ENCODE data around the gene TP53I13.

Gene TP53I13

GRCh38 chr17:29595107-29595942 lies 26.8 kb downstream of the TP53I13 start:
- Histone ChIP-seq H2BK5ac (ENCODE audit: low read length) (no peak overlapping the region), H3K9me3 (replicated peaks in 1 of 2; ENCODE audit: control insufficient read depth in 2 of 2, insufficient read depth in 1 of 2, low read depth in 1 of 2, low read length in 2 of 2) (no peaks in the 10 kb centered on the region)

GRCh38 chr17:29595943-29596774 lies 27.7 kb downstream of the TP53I13 start:
- no peaks in the 10 kb centered on the region for H3K36me3 ChIP-seq (replicated peaks in 1 of 2; ENCODE audit: control insufficient read depth in 2 of 2, insufficient read depth in 2 of 2, low read length in 2 of 2)
- H2BK15ac ChIP-seq (ENCODE audit: low read length): peak overlapping the region; percentile 91
- H3K79me1 ChIP-seq (ENCODE audit: low read depth, low read length): peaks cover 11% of the 10 kb centered on the region
- no peak overlapping the region for H3K9ac ChIP-seq (ENCODE audit: low read depth, low read length, poor library complexity)
- no peak overlapping the region for H2AFZ ChIP-seq (ENCODE audit: low read length)
- WGBS, 2 donors (ENCODE audit: extremely low coverage in 2 of 2, insufficient read length in 2 of 2, insufficient replicate concordance in 1 of 2): no CpG with 5 or more reads among the region's 12 CpGs
- no peak overlapping the region for H3K4me2 ChIP-seq (ENCODE audit: insufficient read depth, low read length, poor library complexity, severe bottlenecking)
- no peak overlapping the region for H3K4me3 ChIP-seq (ENCODE audit: low read length in 2 of 2)
- no peak overlapping the region for H2BK12ac ChIP-seq (ENCODE audit: low read length)
- H3K27ac ChIP-seq (replicated peaks; ENCODE audit: low read length): no peak overlapping the region
- no peaks in the 10 kb centered on the region for H3K9me3 ChIP-seq (replicated peaks in 1 of 2; ENCODE audit: control insufficient read depth in 2 of 2, insufficient read depth in 1 of 2, low read depth in 1 of 2, low read length in 2 of 2)
- H2BK5ac ChIP-seq (ENCODE audit: low read length): no peak overlapping the region
- no peak overlapping the region for H2BK120ac ChIP-seq (ENCODE audit: low read depth, low read length)
- H4K91ac ChIP-seq (ENCODE audit: low read depth, low read length, poor library complexity): peak overlapping the region; percentile 33
- H2AK5ac ChIP-seq (ENCODE audit: low read depth, low read length): peak overlapping the region; percentile 58
- DNase-seq (ENCODE audit: low spot score): no peak
- H3K14ac ChIP-seq (ENCODE audit: low read length): no peak overlapping the region
- no peaks in the 10 kb centered on the region for H3K27me3 ChIP-seq (ENCODE audit: control insufficient read depth in 3 of 3, insufficient read depth in 3 of 3, low read depth in 1 of 3, low read length in 3 of 3)
- peaks cover 41 to 47% of the 10 kb centered on the region in 2 donors for H3K4me1 ChIP-seq (ENCODE audit: control insufficient read depth in 2 of 2, insufficient read depth in 1 of 2, low read depth in 1 of 2, low read length in 2 of 2)
- H4K8ac ChIP-seq (ENCODE audit: low read depth, low read length): no peak overlapping the region
- no peak overlapping the region for H3K4ac ChIP-seq (ENCODE audit: low read length)
- peak overlapping the region; percentile 46 for H3K23ac ChIP-seq (ENCODE audit: low read depth, low read length, poor library complexity)
- peak overlapping the region; percentile 73 for H3K18ac ChIP-seq (ENCODE audit: low read length)

More at GRCh38 chr17:29595107-29595942, 26.8 kb downstream of the TP53I13 start:
- Histone ChIP-seq H3K4me1 (ENCODE audit: control insufficient read depth in 2 of 2, insufficient read depth in 1 of 2, low read depth in 1 of 2, low read length in 2 of 2) (peaks cover 49 to 50% of the 10 kb centered on the region in 2 donors), H3K4me3 (ENCODE audit: low read length in 2 of 2) (no peak overlapping the region), H3K18ac (ENCODE audit: low read length) (no peak overlapping the region), H3K23ac (ENCODE audit: low read depth, low read length, poor library complexity) (peak overlapping the region; percentile 5), H2AK5ac (ENCODE audit: low read depth, low read length) (peak overlapping the region; percentile 31), H2AFZ (ENCODE audit: low read length) (no peak overlapping the region), H2BK15ac (ENCODE audit: low read length) (no peak overlapping the region), H3K27me3 (ENCODE audit: control insufficient read depth in 3 of 3, insufficient read depth in 3 of 3, low read depth in 1 of 3, low read length in 3 of 3) (no peaks in the 10 kb centered on the region), H2BK120ac (ENCODE audit: low read depth, low read length) (no peak overlapping the region), H4K91ac (ENCODE audit: low read depth, low read length, poor library complexity) (no peak overlapping the region), H3K79me1 (ENCODE audit: low read depth, low read length) (peaks cover 10% of the 10 kb centered on the region), H3K27ac (replicated peaks; ENCODE audit: low read length) (no peak overlapping the region), H4K8ac (ENCODE audit: low read depth, low read length) (no peak overlapping the region), H3K36me3 (replicated peaks in 1 of 2; ENCODE audit: control insufficient read depth in 2 of 2, insufficient read depth in 2 of 2, low read length in 2 of 2) (no peaks in the 10 kb centered on the region), H3K9ac (ENCODE audit: low read depth, low read length, poor library complexity) (no peak overlapping the region), H3K14ac (ENCODE audit: low read length) (no peak overlapping the region), H2BK12ac (ENCODE audit: low read length) (no peak overlapping the region), H3K4me2 (ENCODE audit: insufficient read depth, low read length, poor library complexity, severe bottlenecking) (no peak overlapping the region), H3K4ac (ENCODE audit: low read length) (no peak overlapping the region)
- no peak for DNase-seq (ENCODE audit: low spot score)
- no CpG with 5 or more reads among the region's 7 CpGs for WGBS, 2 donors (ENCODE audit: extremely low coverage in 2 of 2, insufficient read length in 2 of 2, insufficient replicate concordance in 1 of 2)

- Histone ChIP-seq H3K9me3 (replicated peaks in 1 of 2; ENCODE audit: control insufficient read depth in 2 of 2, insufficient read depth in 1 of 2, low read depth in 1 of 2, low read length in 2 of 2) (no peaks in the 10 kb centered on the region), H3K27ac (replicated peaks; ENCODE audit: low read length) (no peak overlapping the region), H3K18ac (ENCODE audit: low read length) (peak overlapping the region; percentile 96), H3K4me1 (ENCODE audit: control insufficient read depth in 2 of 2, insufficient read depth in 1 of 2, low read depth in 1 of 2, low read length in 2 of 2) (peaks cover 36 to 44% of the 10 kb centered on the region in 2 donors), H2AFZ (ENCODE audit: low read length) (no peak overlapping the region), H3K27me3 (ENCODE audit: control insufficient read depth in 3 of 3, insufficient read depth in 3 of 3, low read depth in 1 of 3, low read length in 3 of 3) (no peaks in the 10 kb centered on the region), H3K4me3 (ENCODE audit: low read length in 2 of 2) (no peak overlapping the region), H3K4ac (ENCODE audit: low read length) (peak overlapping the region; percentile 59), H2BK12ac (ENCODE audit: low read length) (peak overlapping the region; percentile 98), H4K91ac (ENCODE audit: low read depth, low read length, poor library complexity) (peak overlapping the region; percentile 77), H3K14ac (ENCODE audit: low read length) (peak overlapping the region; percentile 58), H4K8ac (ENCODE audit: low read depth, low read length) (no peak overlapping the region), H3K23ac (ENCODE audit: low read depth, low read length, poor library complexity) (peak overlapping the region; percentile 46), H3K4me2 (ENCODE audit: insufficient read depth, low read length, poor library complexity, severe bottlenecking) (no peak overlapping the region), H2AK5ac (ENCODE audit: low read depth, low read length) (peak overlapping the region; percentile 58), H2BK5ac (ENCODE audit: low read length) (peak overlapping the region; percentile 83), H2BK15ac (ENCODE audit: low read length) (peak overlapping the region; percentile 91), H3K79me1 (ENCODE audit: low read depth, low read length) (peaks cover 11% of the 10 kb centered on the region), H3K36me3 (replicated peaks in 1 of 2; ENCODE audit: control insufficient read depth in 2 of 2, insufficient read depth in 2 of 2, low read length in 2 of 2) (no peaks in the 10 kb centered on the region), H2BK120ac (ENCODE audit: low read depth, low read length) (peak overlapping the region; percentile 42), H3K9ac (ENCODE audit: low read depth, low read length, poor library complexity) (peak overlapping the region; percentile 64)
- no CpG with 5 or more reads among the region's 9 CpGs for WGBS, 2 donors (ENCODE audit: extremely low coverage in 2 of 2, insufficient read length in 2 of 2, insufficient replicate concordance in 1 of 2)
- DNase-seq (ENCODE audit: low spot score): no peak
These were observed 28.3 kb downstream of the TP53I13 start for GRCh38 chr17:29596811-29597210.
